Kidney epithelial cell (primary cell): Measurements from ENCODE around the gene XPO1. TPM values are rescaled to one million over a fixed set of nuclear protein-coding genes. Genes with fewer than 3 reads are reported as not detected.

Source experiments
- DNase-seq: peaks from one replicate; pipeline ENCODE4 v3.0.0-alpha.2; 2010; ENCODE audit warnings: low read depth
- H3K27me3 ChIP-seq: 2 replicates; pipeline ENCODE4 v1.6.0; 2011; ENCODE audit warnings: low read length; ENCODE audit not compliant: control insufficient read depth, insufficient read depth
- H3K36me3 ChIP-seq: 2 replicates; pipeline ENCODE4 v1.5.1; 2011; ENCODE audit warnings: low read length; ENCODE audit not compliant: control insufficient read depth, insufficient read depth
- H3K4me3 ChIP-seq: 2 replicates; pipeline ENCODE4 v1.5.1; 2011; ENCODE audit warnings: low read depth, mild to moderate bottlenecking, control low read depth, low read length
- total RNA-seq: library from RNA; depleted of rRNA; stranded (reverse); fragments of >200 nt; gene quantifications from 2 replicates; pipeline ENCODE4 v1.2.3, GENCODE V29; 2015
- TF ChIP-seq, protein P1 (sequence below): IDR thresholded peaks from 2 replicates; pipeline ENCODE4 v1.5.1; 2011; ENCODE audit warnings: mild to moderate bottlenecking, moderate library complexity, low read length, control low read depth, inconsistent platforms; ENCODE audit not compliant: insufficient read depth, poor library complexity, severe bottlenecking

The XPO1 gene
- total RNA-seq, 1 donor from 2014 or later = 81.5 TPM

DNA sequence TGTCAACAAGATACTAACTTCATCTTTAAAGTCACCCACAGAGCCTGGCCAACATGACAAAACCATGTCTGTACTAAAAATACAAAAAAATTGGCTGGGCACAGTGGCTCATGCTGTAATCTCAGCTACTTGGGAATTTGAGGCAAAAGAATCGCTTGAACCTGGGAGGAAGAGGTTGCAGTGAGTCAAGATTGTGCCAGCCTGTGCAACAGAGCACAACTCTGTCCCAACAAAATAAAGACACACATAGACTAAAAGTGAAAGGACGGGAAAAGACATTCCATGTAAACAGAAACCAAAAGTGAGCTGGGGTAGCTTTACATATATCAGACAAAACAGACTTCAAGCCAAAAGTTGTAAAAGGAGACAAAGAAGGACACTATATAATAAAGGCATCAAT is 102.1 kb downstream of the XPO1 start:
- Histone ChIP-seq H3K4me3 (no peak overlapping the region), H3K27me3 (no peaks in the 10 kb centered on the region), H3K36me3 (no peaks in the 10 kb centered on the region)
- TF ChIP-seq, protein P1, sequence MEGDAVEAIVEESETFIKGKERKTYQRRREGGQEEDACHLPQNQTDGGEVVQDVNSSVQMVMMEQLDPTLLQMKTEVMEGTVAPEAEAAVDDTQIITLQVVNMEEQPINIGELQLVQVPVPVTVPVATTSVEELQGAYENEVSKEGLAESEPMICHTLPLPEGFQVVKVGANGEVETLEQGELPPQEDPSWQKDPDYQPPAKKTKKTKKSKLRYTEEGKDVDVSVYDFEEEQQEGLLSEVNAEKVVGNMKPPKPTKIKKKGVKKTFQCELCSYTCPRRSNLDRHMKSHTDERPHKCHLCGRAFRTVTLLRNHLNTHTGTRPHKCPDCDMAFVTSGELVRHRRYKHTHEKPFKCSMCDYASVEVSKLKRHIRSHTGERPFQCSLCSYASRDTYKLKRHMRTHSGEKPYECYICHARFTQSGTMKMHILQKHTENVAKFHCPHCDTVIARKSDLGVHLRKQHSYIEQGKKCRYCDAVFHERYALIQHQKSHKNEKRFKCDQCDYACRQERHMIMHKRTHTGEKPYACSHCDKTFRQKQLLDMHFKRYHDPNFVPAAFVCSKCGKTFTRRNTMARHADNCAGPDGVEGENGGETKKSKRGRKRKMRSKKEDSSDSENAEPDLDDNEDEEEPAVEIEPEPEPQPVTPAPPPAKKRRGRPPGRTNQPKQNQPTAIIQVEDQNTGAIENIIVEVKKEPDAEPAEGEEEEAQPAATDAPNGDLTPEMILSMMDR = no peak
- no peak for DNase-seq

DNA sequence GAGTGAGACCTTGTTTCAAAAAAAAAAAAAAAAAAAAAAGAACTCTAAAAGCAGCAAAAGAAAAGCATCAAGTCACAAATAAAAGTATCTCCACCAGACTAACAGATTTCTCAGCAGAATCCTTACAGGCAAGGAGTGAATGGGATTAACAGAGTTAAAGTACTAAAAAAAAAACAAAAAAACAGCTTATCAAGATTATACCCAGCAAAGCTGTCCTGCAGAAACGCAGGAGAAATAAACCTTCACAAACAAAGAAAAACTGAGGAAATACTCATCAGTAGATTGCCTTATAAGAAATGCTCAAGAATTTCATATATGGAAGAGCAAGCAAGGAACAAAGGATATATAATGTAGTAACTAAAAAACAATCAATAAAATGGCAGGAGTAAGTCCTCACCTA is 102.9 kb downstream of the XPO1 start:
- TF ChIP-seq, protein P1 = no peak
- Histone ChIP-seq H3K36me3 (no peaks in the 10 kb centered on the region), H3K4me3 (no peak overlapping the region), H3K27me3 (no peaks in the 10 kb centered on the region)
- no peak for DNase-seq

DNA sequence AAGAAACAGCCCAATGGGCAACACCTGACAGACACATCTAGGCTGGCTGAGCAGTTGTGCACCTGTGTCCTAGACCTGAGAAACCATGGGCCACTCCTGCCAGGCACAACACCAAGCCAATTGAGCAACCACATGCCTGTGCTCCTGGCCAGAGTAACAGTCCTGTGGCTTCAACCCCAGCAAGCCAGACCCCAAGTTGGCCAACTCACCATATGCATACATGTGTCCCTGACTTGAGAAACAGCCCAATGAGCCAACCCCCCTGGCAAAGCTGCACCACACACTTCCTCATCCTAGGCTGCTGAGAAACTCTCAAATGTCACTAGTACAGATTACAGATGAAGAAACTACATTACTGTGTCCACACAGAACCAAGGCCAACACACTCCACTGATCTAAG is 103.8 kb downstream of the XPO1 start:
- no peak for DNase-seq
- no peaks in the 10 kb centered on the region for H3K36me3 ChIP-seq
- no peak overlapping the region for H3K4me3 ChIP-seq
- TF ChIP-seq, protein P1 = no peak
- H3K27me3 ChIP-seq = no peaks in the 10 kb centered on the region

DNA sequence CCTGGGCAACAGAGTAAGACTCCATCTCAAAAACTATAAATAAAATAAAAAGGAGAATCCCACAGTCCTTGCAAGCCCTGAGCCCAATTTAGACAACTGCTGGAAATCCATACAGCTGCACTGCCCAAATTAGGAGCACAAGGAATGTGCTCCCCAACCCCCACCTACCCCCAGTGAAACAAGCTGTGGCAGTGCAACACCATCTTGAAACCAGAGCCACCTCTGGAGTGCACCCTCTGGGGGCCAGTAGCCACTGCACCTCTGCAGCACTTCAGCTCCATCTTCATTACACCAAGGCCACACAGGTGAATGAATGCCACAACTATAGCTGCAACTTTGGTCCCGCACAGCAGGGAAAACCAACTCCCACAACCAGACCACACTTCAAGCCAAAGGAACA is 104.5 kb downstream of the XPO1 start:
- TF ChIP-seq, protein P1 = no peak
- Histone ChIP-seq H3K4me3 (no peak overlapping the region), H3K36me3 (no peaks in the 10 kb centered on the region), H3K27me3 (no peaks in the 10 kb centered on the region)
- DNase-seq = no peak

DNA sequence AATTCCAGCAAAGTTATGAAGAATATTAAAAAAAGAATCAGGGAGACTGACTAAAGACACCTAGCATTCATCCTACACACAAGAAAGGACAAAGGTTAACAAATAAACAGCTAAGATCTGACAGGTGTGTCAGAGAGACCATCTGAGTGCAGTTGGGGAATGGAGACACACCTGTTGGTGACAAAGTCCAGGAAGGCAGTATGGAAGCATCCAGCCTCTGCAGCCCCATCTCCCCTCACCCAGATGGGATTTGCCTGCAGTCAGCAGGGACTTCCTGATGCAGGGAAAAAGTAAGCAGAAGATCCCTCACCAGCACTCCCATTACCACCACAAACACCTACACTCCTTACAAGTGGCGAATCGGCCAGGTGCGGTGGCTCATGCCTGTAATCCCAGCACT is 105.2 kb downstream of the XPO1 start:
- TF ChIP-seq, protein P1 = no peak
- H3K27me3 ChIP-seq = no peaks in the 10 kb centered on the region
- DNase-seq = no peak
- H3K36me3 ChIP-seq = no peaks in the 10 kb centered on the region
- no peak overlapping the region for H3K4me3 ChIP-seq

DNA sequence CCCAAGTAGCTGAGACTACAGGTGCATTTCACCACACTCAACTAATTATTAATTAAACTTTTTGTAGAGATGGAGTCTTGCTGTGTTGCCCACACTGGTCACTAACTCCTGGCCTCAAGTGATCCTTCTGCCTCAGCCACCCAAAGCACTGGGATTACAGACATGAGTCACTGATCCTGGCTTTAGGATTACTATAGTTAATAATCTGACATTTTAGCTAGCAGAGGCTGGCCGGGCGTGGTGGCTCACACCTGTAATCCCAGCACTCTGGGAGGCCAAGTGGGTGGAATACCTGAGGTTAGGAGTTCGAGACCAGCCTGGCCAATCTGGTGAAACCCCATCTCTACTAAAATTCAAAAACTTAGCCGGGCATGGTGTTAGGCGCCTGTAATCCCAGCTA is 106.8 kb downstream of the XPO1 start:
- TF ChIP-seq, protein P1 = no peak
- Histone ChIP-seq H3K4me3 (no peak overlapping the region), H3K36me3 (peaks cover 2% of the 10 kb centered on the region), H3K27me3 (no peaks in the 10 kb centered on the region)
- no peak for DNase-seq

Other genes starting within 250 kb of the XPO1 start
- 84.9 and 90.0 TPM in 2 replicates for gene USP34, start 67.3 kb downstream of the XPO1 start, total RNA-seq